ENCODE data around the gene ZMAT5. TPM values are rescaled to one million over a fixed set of nuclear protein-coding genes. Genes with fewer than 3 reads are reported as not detected.

Gene ZMAT5
- polyA plus RNA-seq, 3 donors, result 23.2 to 25.5 (median 24.0) TPM

GRCh38 chr22:29733362-29734201 is 33.2 kb downstream of the ZMAT5 start:
- peak in 1 of 3 donors; percentile 60 for DNase-seq (ENCODE audit: low read depth in 3 of 3, low spot score in 2 of 3)

GRCh38 chr22:29732883-29733282 is 33.9 kb downstream of the ZMAT5 start:
- no peak for DNase-seq (ENCODE audit: low read depth in 3 of 3, low spot score in 2 of 3)

- no peak for DNase-seq (ENCODE audit: low read depth in 3 of 3, low spot score in 2 of 3)
These were observed 35.6 kb downstream of the ZMAT5 start for GRCh38 chr22:29731058-29731850.

- no peak for DNase-seq (ENCODE audit: low read depth in 3 of 3, low spot score in 2 of 3)
These were observed 37.6 kb downstream of the ZMAT5 start for GRCh38 chr22:29729161-29729560.

GRCh38 chr22:29727131-29727523 is 39.7 kb downstream of the ZMAT5 start:
- no peak for DNase-seq (ENCODE audit: low read depth in 3 of 3, low spot score in 2 of 3)

GRCh38 chr22:29726512-29727130 is 40.2 kb downstream of the ZMAT5 start:
- no peak for DNase-seq (ENCODE audit: low read depth in 3 of 3, low spot score in 2 of 3)

GRCh38 chr22:29726106-29726505 is 40.7 kb downstream of the ZMAT5 start:
- no peak for DNase-seq (ENCODE audit: low read depth in 3 of 3, low spot score in 2 of 3)

- DNase-seq (ENCODE audit: low read depth in 3 of 3, low spot score in 2 of 3), result no peak
These were observed 42.0 kb downstream of the ZMAT5 start for GRCh38 chr22:29724843-29725242.

- DNase-seq (ENCODE audit: low read depth in 3 of 3, low spot score in 2 of 3), result no peak
These were observed 43.0 kb downstream of the ZMAT5 start for GRCh38 chr22:29723766-29724165.

- no peak for DNase-seq (ENCODE audit: low read depth in 3 of 3, low spot score in 2 of 3)
These were observed 44.2 kb downstream of the ZMAT5 start for GRCh38 chr22:29722587-29722986.

GRCh38 chr22:29722151-29722550 is 44.7 kb downstream of the ZMAT5 start:
- DNase-seq (ENCODE audit: low read depth in 3 of 3, low spot score in 2 of 3), result no peak

GRCh38 chr22:29720811-29721323 is 45.9 kb downstream of the ZMAT5 start:
- DNase-seq (ENCODE audit: low read depth in 3 of 3, low spot score in 2 of 3), result no peak

- no peak for DNase-seq (ENCODE audit: low read depth in 3 of 3, low spot score in 2 of 3)
These were observed 46.7 kb downstream of the ZMAT5 start, which contains the start of gene CABP7 for GRCh38 chr22:29719899-29720645. Gene CABP7 (plus strand): TSS chr22:29720003. CDS start chr22:29720425, 422 bp downstream.

- DNase-seq (ENCODE audit: low read depth in 3 of 3, low spot score in 2 of 3), result no peak
These were observed 47.6 kb downstream of the ZMAT5 start for GRCh38 chr22:29718949-29719898.

GRCh38 chr22:29717789-29718188 is 49.0 kb downstream of the ZMAT5 start:
- no peak for DNase-seq (ENCODE audit: low read depth in 3 of 3, low spot score in 2 of 3)

- DNase-seq (ENCODE audit: low read depth in 3 of 3, low spot score in 2 of 3), result peak; percentile 75 to 86 (median 77)
These were observed 49.8 kb downstream of the ZMAT5 start for GRCh38 chr22:29716814-29717545.

GRCh38 chr22:29715705-29716104 is 51.1 kb downstream of the ZMAT5 start:
- no peak for DNase-seq (ENCODE audit: low read depth in 3 of 3, low spot score in 2 of 3)

GRCh38 chr22:29715240-29715639 is 51.6 kb downstream of the ZMAT5 start:
- DNase-seq (ENCODE audit: low read depth in 3 of 3, low spot score in 2 of 3), result no peak
